Keratinocyte (primary cell): Measurements from ENCODE around the gene PTPN14.

Experiments used
- EZH2 ChIP-seq: IDR thresholded peaks from one replicate; pipeline ENCODE4 v1.6.1; 2012; ENCODE audit warnings: inconsistent platforms, mild to moderate bottlenecking, low read length, moderate library complexity
- TF ChIP-seq, protein P1 (sequence below), 3 experiments: IDR thresholded peaks in 1 of 3; conservative IDR thresholded peaks in 1 of 3; optimal IDR thresholded peaks in 1 of 3; 2 replicates in 2 of 3; 3 replicates in 1 of 3; pipeline versions ENCODE3 to v1.5.1; 2011; ENCODE audit warnings: low read length in 3 of 3, mild to moderate bottlenecking in 3 of 3, moderate library complexity in 2 of 3, control low read depth in 1 of 3, inconsistent platforms in 1 of 3; ENCODE audit not compliant: insufficient read depth in 2 of 3; ENCODE audit errors: extremely low read depth in 1 of 3

DNA sequence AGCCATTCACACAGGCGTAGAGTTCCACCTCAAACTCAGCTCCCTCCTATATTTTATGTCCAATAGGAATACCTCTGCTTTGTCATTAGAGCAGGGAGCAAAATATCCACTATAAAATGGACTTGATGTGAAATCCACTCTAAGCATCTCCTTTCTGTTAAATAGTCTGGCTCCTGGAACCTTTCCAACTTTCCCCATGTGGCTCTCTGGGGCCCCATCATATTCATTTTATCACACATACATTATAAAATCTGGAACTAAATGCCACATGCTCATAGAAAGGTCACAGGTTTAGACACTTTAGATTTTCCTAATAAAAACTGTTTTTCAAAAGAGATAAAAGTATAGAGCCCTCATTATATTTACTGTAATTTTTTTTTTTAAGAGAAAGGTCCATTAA lies 82.1 kb downstream of the PTPN14 start:
- TF ChIP-seq, protein P1, sequence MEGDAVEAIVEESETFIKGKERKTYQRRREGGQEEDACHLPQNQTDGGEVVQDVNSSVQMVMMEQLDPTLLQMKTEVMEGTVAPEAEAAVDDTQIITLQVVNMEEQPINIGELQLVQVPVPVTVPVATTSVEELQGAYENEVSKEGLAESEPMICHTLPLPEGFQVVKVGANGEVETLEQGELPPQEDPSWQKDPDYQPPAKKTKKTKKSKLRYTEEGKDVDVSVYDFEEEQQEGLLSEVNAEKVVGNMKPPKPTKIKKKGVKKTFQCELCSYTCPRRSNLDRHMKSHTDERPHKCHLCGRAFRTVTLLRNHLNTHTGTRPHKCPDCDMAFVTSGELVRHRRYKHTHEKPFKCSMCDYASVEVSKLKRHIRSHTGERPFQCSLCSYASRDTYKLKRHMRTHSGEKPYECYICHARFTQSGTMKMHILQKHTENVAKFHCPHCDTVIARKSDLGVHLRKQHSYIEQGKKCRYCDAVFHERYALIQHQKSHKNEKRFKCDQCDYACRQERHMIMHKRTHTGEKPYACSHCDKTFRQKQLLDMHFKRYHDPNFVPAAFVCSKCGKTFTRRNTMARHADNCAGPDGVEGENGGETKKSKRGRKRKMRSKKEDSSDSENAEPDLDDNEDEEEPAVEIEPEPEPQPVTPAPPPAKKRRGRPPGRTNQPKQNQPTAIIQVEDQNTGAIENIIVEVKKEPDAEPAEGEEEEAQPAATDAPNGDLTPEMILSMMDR (optimal IDR thresholded peaks at IDR 0.05 in 1 of 3, IDR thresholded peaks at IDR 0.05 in 1 of 3, conservative IDR thresholded peaks at IDR 0.05 in 1 of 3; ENCODE audit: extremely low read depth in 1 of 3, insufficient read depth in 2 of 3, low read length in 3 of 3) = no peak
- no peak for TF ChIP-seq EZH2
